ENCODE measurements around the gene TMEM184A. TPM values are rescaled to one million over a fixed set of nuclear protein-coding genes. Genes with fewer than 3 reads are reported as not detected.

TMEM184A gene
- total RNA-seq, 1 donor from 2014 or later: 0.27 TPM

GRCh38 chr7:1539882-1540775, 15.9 kb downstream of the TMEM184A start:
- no peak overlapping the region for H3K27ac Mint-ChIP-seq (ENCODE audit: unreplicated experiment)
- H3K27me3 Mint-ChIP-seq (ENCODE audit: unreplicated experiment): no peaks in the 10 kb centered on the region
- TF ChIP-seq CTCF (IDR thresholded peaks at IDR 0.05): no peak
- H3K9me3 Mint-ChIP-seq (ENCODE audit: unreplicated experiment): no peaks in the 10 kb centered on the region
- DNase-seq (ENCODE audit: extremely low spot score, unreplicated experiment): no peak
- H3K4me1 Mint-ChIP-seq (ENCODE audit: unreplicated experiment): peaks cover 26% of the 10 kb centered on the region
- peaks cover 13% of the 10 kb centered on the region for H3K36me3 Mint-ChIP-seq (ENCODE audit: unreplicated experiment)
- H3K4me3 Mint-ChIP-seq (ENCODE audit: unreplicated experiment): no peak overlapping the region

GRCh38 chr7:1539181-1539881, 16.7 kb downstream of the TMEM184A start:
- H3K27me3 Mint-ChIP-seq (ENCODE audit: unreplicated experiment): no peaks in the 10 kb centered on the region
- no peak overlapping the region for H3K4me3 Mint-ChIP-seq (ENCODE audit: unreplicated experiment)
- no peak for DNase-seq (ENCODE audit: extremely low spot score, unreplicated experiment)
- peaks cover 31% of the 10 kb centered on the region for H3K4me1 Mint-ChIP-seq (ENCODE audit: unreplicated experiment)
- peak overlapping the region; percentile 47 for H3K27ac Mint-ChIP-seq (ENCODE audit: unreplicated experiment)
- H3K9me3 Mint-ChIP-seq (ENCODE audit: unreplicated experiment): no peaks in the 10 kb centered on the region
- peaks cover 11% of the 10 kb centered on the region for H3K36me3 Mint-ChIP-seq (ENCODE audit: unreplicated experiment)
- no peak for TF ChIP-seq CTCF (IDR thresholded peaks at IDR 0.05)

- H3K4me3 Mint-ChIP-seq (ENCODE audit: unreplicated experiment): no peak overlapping the region
- no peaks in the 10 kb centered on the region for H3K9me3 Mint-ChIP-seq (ENCODE audit: unreplicated experiment)
- TF ChIP-seq CTCF (IDR thresholded peaks at IDR 0.05): no peak
- DNase-seq (ENCODE audit: extremely low spot score, unreplicated experiment): no peak
- peaks cover 36% of the 10 kb centered on the region for H3K4me1 Mint-ChIP-seq (ENCODE audit: unreplicated experiment)
- no peaks in the 10 kb centered on the region for H3K27me3 Mint-ChIP-seq (ENCODE audit: unreplicated experiment)
- H3K36me3 Mint-ChIP-seq (ENCODE audit: unreplicated experiment): peaks cover 11% of the 10 kb centered on the region
- peak overlapping the region; percentile 47 for H3K27ac Mint-ChIP-seq (ENCODE audit: unreplicated experiment)
These were observed 17.3 kb downstream of the TMEM184A start for GRCh38 chr7:1538544-1539180.

- Mint-ChIP-seq H3K27me3 (ENCODE audit: unreplicated experiment) (no peaks in the 10 kb centered on the region), H3K27ac (ENCODE audit: unreplicated experiment) (peak overlapping the region; percentile 98), H3K36me3 (ENCODE audit: unreplicated experiment) (peaks cover 10% of the 10 kb centered on the region), H3K4me1 (ENCODE audit: unreplicated experiment) (peaks cover 45% of the 10 kb centered on the region), H3K4me3 (ENCODE audit: unreplicated experiment) (peak overlapping the region; percentile 70), H3K9me3 (ENCODE audit: unreplicated experiment) (no peaks in the 10 kb centered on the region)
- DNase-seq (ENCODE audit: extremely low spot score, unreplicated experiment): peak; percentile 97
- no peak for TF ChIP-seq CTCF (IDR thresholded peaks at IDR 0.05)
These were observed 18.2 kb downstream of the TMEM184A start for GRCh38 chr7:1537535-1538412.

All from osteocyte (in vitro differentiated cells).